H1 (cell line): Measurements from ENCODE around the gene TSPAN9. TPM values are rescaled to one million over a fixed set of nuclear protein-coding genes. Genes with fewer than 3 reads are reported as not detected.

Source experiments
- EGR1 ChIP-seq: IDR thresholded peaks from 2 replicates; pipeline ENCODE4 v1.6.1; 2011; ENCODE audit warnings: low read depth, low read length, borderline replicate concordance
- EZH2 ChIP-seq: fragments of 200-600 bp; sonication (generic); IDR thresholded peaks from 2 replicates; pipeline ENCODE4 v1.7.1; 2012; ENCODE audit warnings: low read depth, mild to moderate bottlenecking, moderate library complexity, low read length, inconsistent platforms; ENCODE audit not compliant: severe bottlenecking
- GABPA ChIP-seq: IDR thresholded peaks from 2 replicates; pipeline ENCODE4 v1.6.1; 2011; ENCODE audit warnings: mild to moderate bottlenecking, low read length, moderate library complexity, borderline replicate concordance; ENCODE audit not compliant: insufficient read depth
- HDAC2 ChIP-seq, 2 experiments: fragments of 300-600 bp in 1 of 2; sonication (generic) in 1 of 2; IDR thresholded peaks; 2 replicates each; pipeline ENCODE4 v1.6.1; 2011 to 2012; ENCODE audit warnings: low read depth in 2 of 2, low read length in 2 of 2, mild to moderate bottlenecking in 2 of 2, moderate library complexity in 2 of 2, borderline replicate concordance in 1 of 2, inconsistent platforms in 1 of 2
- KDM5A ChIP-seq: fragments of 200-600 bp; IDR thresholded peaks from 2 replicates; pipeline ENCODE4 v1.7.1; 2012; ENCODE audit warnings: mild to moderate bottlenecking, low read length, inconsistent platforms, mixed read lengths
- MAFK ChIP-seq: IDR thresholded peaks from 2 replicates; pipeline ENCODE4 v1.6.1; 2012; ENCODE audit warnings: low read depth, mild to moderate bottlenecking, improper control_type of control experiment, low read length
- NRF1 ChIP-seq: IDR thresholded peaks from 2 replicates; pipeline ENCODE4 v1.6.1; 2011; ENCODE audit warnings: mild to moderate bottlenecking, low read depth, low read length, improper control_type of control experiment
- POLR2A ChIP-seq, 2 experiments: IDR thresholded peaks; 1 replicate in 1 of 2; 2 replicates in 1 of 2; pipeline ENCODE4 v1.6.1; 2011; ENCODE audit warnings: low read depth in 2 of 2, low read length in 2 of 2, mild to moderate bottlenecking in 2 of 2; ENCODE audit errors: control extremely low read depth in 1 of 2
- RFX5 ChIP-seq: IDR thresholded peaks from 2 replicates; pipeline ENCODE4 v1.6.1; 2011; ENCODE audit warnings: low read depth, low read length, improper control_type of control experiment, borderline replicate concordance
- SAP30 ChIP-seq: fragments of 300-600 bp; sonication (generic); IDR thresholded peaks from 2 replicates; pipeline ENCODE4 v1.7.1; 2012; ENCODE audit warnings: low read length, moderate library complexity, mild to moderate bottlenecking, inconsistent platforms; ENCODE audit not compliant: insufficient read depth, insufficient replicate concordance
- SIRT6 ChIP-seq: IDR thresholded peaks from one replicate; pipeline ENCODE4 v1.7.1; 2012; ENCODE audit warnings: low read length, inconsistent platforms
- TEAD4 ChIP-seq: IDR thresholded peaks from 2 replicates; pipeline ENCODE4 v1.6.1; 2012; ENCODE audit warnings: low read depth, low read length, inconsistent platforms, mixed read lengths
- ZNF274 ChIP-seq: IDR thresholded peaks from 2 replicates; pipeline ENCODE4 v1.7.0; 2012; ENCODE audit warnings: low read length, borderline replicate concordance; ENCODE audit errors: extremely low read depth
- polyA plus RNA-seq, 7 experiments: library from polyadenylated mRNA; depleted of rRNA in 3 of 7; stranded (reverse) in 5 of 7; unstranded in 2 of 7; fragments of >200 nt in 5 of 7; fragments of 200-250 nt in 2 of 7; gene quantifications; 1 replicate in 5 of 7; 2 replicates in 1 of 7; 4 replicates in 1 of 7; pipeline versions ENCODE4 v1.2.1 to v1.2.3, GENCODE V29; 2011 to 2013; ENCODE audit warnings: missing spikeins in 2 of 7, mixed read lengths in 2 of 7
- total RNA-seq: library from RNA; stranded (reverse); fragmentation: NEBNext Ultra II Directional; extraction: Animal tissue kit (Norgen Biotek cat#: 25700); gene quantifications from 2 replicates; pipeline ENCODE4 v1.2.1, GENCODE V29; 2021
- TF ChIP-seq, protein P1 (sequence below): IDR thresholded peaks from 2 replicates; pipeline ENCODE4 v1.6.1; 2012; ENCODE audit warnings: inconsistent platforms

TSPAN9 gene
- total and polyA plus RNA-seq, 2 of the 8 experiments (the other 6 are each of a cell fraction or from before 2014, with no cell fraction given), result 11.5 to 29.1 TPM

DNA sequence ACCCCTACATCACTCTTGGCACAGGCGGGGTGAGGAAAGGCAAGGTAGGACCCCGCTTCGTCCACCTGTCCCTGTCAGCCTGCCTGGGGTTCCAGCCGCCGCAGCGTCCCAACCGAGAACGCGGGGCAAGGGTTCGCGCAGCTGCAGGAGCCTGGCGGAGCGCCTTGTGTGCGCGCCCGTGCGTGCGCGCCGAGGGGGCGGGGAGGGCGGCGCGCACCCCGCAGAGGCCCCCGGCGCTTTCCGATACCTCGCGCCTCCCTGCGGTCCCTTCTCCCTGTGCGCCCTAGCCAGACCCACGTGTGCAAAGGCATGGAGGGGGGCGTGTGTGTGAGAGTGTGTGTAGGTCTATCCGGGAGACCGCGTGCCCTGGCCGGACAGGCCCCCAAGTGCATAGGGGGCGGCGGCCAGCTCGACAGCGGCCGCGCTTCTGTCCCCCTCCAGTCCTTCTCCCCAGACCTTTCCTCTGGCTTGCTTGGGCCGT lies 122.4 kb downstream of the TSPAN9 start (continued):
- TF ChIP-seq, protein P1, sequence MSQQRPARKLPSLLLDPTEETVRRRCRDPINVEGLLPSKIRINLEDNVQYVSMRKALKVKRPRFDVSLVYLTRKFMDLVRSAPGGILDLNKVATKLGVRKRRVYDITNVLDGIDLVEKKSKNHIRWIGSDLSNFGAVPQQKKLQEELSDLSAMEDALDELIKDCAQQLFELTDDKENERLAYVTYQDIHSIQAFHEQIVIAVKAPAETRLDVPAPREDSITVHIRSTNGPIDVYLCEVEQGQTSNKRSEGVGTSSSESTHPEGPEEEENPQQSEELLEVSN, result peak; percentile 55
- peak; percentile 57; the same call in 1 of the 2 replicates for TF ChIP-seq GABPA
- no peak for TF ChIP-seq HDAC2 (IDR thresholded peaks at IDR 0.05; ENCODE audit: borderline replicate concordance in 1 of 2, low read depth in 2 of 2, low read length in 2 of 2)
- no peak for TF ChIP-seq MAFK
- TF ChIP-seq NRF1, result no peak
- no peak for TF ChIP-seq EGR1
- no peak for TF ChIP-seq POLR2A (IDR thresholded peaks at IDR 0.05; ENCODE audit: control extremely low read depth in 1 of 2, low read depth in 2 of 2, low read length in 2 of 2)
- no peak for TF ChIP-seq TEAD4
- TF ChIP-seq RFX5, result no peak
- no peak for TF ChIP-seq ZNF274
- peak; percentile 27 for TF ChIP-seq EZH2
- no peak for TF ChIP-seq SIRT6
- no peak for TF ChIP-seq SAP30
- no peak for TF ChIP-seq KDM5A
